SK-N-SH (cell line): ENCODE measurements around the gene TELO2. TPM values are rescaled to one million over a fixed set of nuclear protein-coding genes. Genes with fewer than 3 reads are reported as not detected.

Source experiments
- CTCF ChIA-PET: fragments of 300-600, 350-600 bp; formaldehyde crosslinking; extraction: SDS; loops from one replicate; lab custom pipeline; 2021; lab: Yijun Ruan, JAX
- POLR2A ChIA-PET: fragments of 350-600 bp; sonication (Branson Sonifier 250); formaldehyde crosslinking; extraction: SDS; loops from one replicate; lab custom pipeline; 2020; ENCODE audit warnings: antibody characterized with exemption, inconsistent platforms; lab: Yijun Ruan, JAX
- DNase-seq: peaks from one replicate; pipeline ENCODE4 v3.0.0; 2012
- H2AFZ ChIP-seq: fragments of 200-600 bp; sonication (generic); 2 replicates; pipeline ENCODE4 v1.8.1; 2016; ENCODE audit warnings: antibody characterized with exemption, mild to moderate bottlenecking, low read depth
- H3F3A ChIP-seq: fragments of 200-600 bp; sonication (generic); replicated peaks from 2 replicates; pipeline ENCODE3; 2016; ENCODE audit warnings: antibody characterized with exemption, mild to moderate bottlenecking; ENCODE audit not compliant: insufficient read depth
- H3K27ac ChIP-seq, 2 experiments: fragments of 200-500 bp in 1 of 2; fragments of 200-600 bp in 1 of 2; sonication (Bioruptor generic) in 1 of 2; sonication (generic), shearing (Covaris generic) in 1 of 2; 2 replicates each; pipeline versions ENCODE4 v1.5.1 to v1.6.1; 2014 to 2016; ENCODE audit warnings: low read depth in 2 of 2, inconsistent platforms in 1 of 2, low read length in 1 of 2, mild to moderate bottlenecking in 1 of 2, mixed read lengths in 1 of 2
- H3K27me3 ChIP-seq: fragments of 200-600 bp; sonication (generic), shearing (Covaris generic); 2 replicates; pipeline ENCODE4 v1.6.1; 2016; ENCODE audit warnings: mixed run types; ENCODE audit not compliant: insufficient read depth
- H3K36me3 ChIP-seq, 2 experiments: fragments of 200-500 bp in 1 of 2; fragments of 200-600 bp in 1 of 2; sonication (Bioruptor generic) in 1 of 2; sonication (generic) in 1 of 2; replicated peaks in 1 of 2; 2 replicates each; pipeline versions ENCODE3 to v1.5.1; 2014 to 2016; ENCODE audit warnings: low read length in 1 of 2, mild to moderate bottlenecking in 1 of 2; ENCODE audit not compliant: insufficient read depth in 2 of 2, control insufficient read depth in 1 of 2
- H3K4me1 ChIP-seq, 2 experiments: fragments of 200-500 bp in 1 of 2; fragments of 200-600 bp in 1 of 2; sonication (Bioruptor generic) in 1 of 2; sonication (generic), shearing (Covaris generic) in 1 of 2; 2 replicates each; pipeline versions ENCODE4 v1.5.1 to v1.6.1; 2014 to 2016; ENCODE audit warnings: low read depth in 1 of 2, low read length in 1 of 2, mixed run types in 1 of 2; ENCODE audit not compliant: insufficient read depth in 2 of 2, control insufficient read depth in 1 of 2
- H3K4me2 ChIP-seq: fragments of 200-600 bp; sonication (generic), shearing (Covaris generic); 2 replicates; pipeline ENCODE4 v1.6.1; 2017; ENCODE audit warnings: mixed run types
- H3K4me3 ChIP-seq, 2 experiments: fragments of 200-500 bp in 1 of 2; fragments of 200-600 bp in 1 of 2; sonication (Bioruptor generic) in 1 of 2; sonication (generic), shearing (Covaris generic) in 1 of 2; 2 replicates each; pipeline versions ENCODE4 v1.5.1 to v1.8.1; 2014 to 2016; ENCODE audit warnings: low read depth in 2 of 2, inconsistent platforms in 1 of 2, low read length in 1 of 2, mild to moderate bottlenecking in 1 of 2, mixed read lengths in 1 of 2, moderate library complexity in 1 of 2
- H3K79me2 ChIP-seq: fragments of 200-600 bp; sonication (generic); 2 replicates; pipeline ENCODE4 v1.8.1; 2017; ENCODE audit warnings: mild to moderate bottlenecking; ENCODE audit not compliant: insufficient read depth
- H3K9ac ChIP-seq: fragments of 200-600 bp; sonication (generic); 2 replicates; pipeline ENCODE4 v1.6.1; 2017; ENCODE audit warnings: mixed run types
- H3K9me2 ChIP-seq: fragments of 200-600 bp; sonication (generic); 2 replicates; pipeline ENCODE4 v1.6.1; 2017; ENCODE audit warnings: mixed run types
- H3K9me3 ChIP-seq: fragments of 200-600 bp; sonication (generic); 2 replicates; pipeline ENCODE4 v1.6.1; 2017; ENCODE audit warnings: mixed run types, mild to moderate bottlenecking, moderate library complexity
- H4K20me1 ChIP-seq: fragments of 200-600 bp; sonication (generic); 2 replicates; pipeline ENCODE4 v1.6.1; 2017; ENCODE audit warnings: mild to moderate bottlenecking, mixed run types; ENCODE audit not compliant: insufficient read depth
- CHD2 ChIP-seq: fragments of 150-350 bp; IDR thresholded peaks from 2 replicates; pipeline ENCODE4 v1.6.1; 2018; ENCODE audit warnings: low read length; ENCODE audit not compliant: partially characterized antibody
- CTCF ChIP-seq: fragments of 200-600 bp; sonication (generic); IDR thresholded peaks from 2 replicates; pipeline ENCODE4 v1.6.1; 2017; ENCODE audit warnings: antibody characterized with exemption, mild to moderate bottlenecking, moderate library complexity
- EZH2phosphoT487 ChIP-seq: fragments of 200-600 bp; sonication (generic); IDR thresholded peaks from 2 replicates; pipeline ENCODE4 v1.6.1; 2017; ENCODE audit warnings: low read depth, mixed run types, mild to moderate bottlenecking, antibody characterized with exemption, moderate library complexity, borderline replicate concordance
- FOXJ3 ChIP-seq: sonication (generic); formaldehyde crosslinking; IDR thresholded peaks from 2 replicates; pipeline ENCODE4 v1.5.1; 2020; ENCODE audit warnings: mild to moderate bottlenecking, missing genetic modification reagents
- FOXM1 ChIP-seq: IDR thresholded peaks from 2 replicates; pipeline ENCODE4 v1.4.0; 2012; ENCODE audit warnings: low read depth, mild to moderate bottlenecking
- GABPA ChIP-seq: IDR thresholded peaks from 2 replicates; pipeline ENCODE4 v1.4.0; 2012; ENCODE audit warnings: low read depth, mild to moderate bottlenecking
- GATA2 ChIP-seq: sonication (generic); formaldehyde crosslinking; IDR thresholded peaks from 2 replicates; pipeline ENCODE4 v1.5.0; 2020; ENCODE audit warnings: mild to moderate bottlenecking, missing genetic modification reagents
- MAX ChIP-seq: IDR thresholded peaks from 2 replicates; pipeline ENCODE4 v1.4.0; 2012; ENCODE audit warnings: low read depth
- MXI1 ChIP-seq: IDR thresholded peaks from 2 replicates; pipeline ENCODE4 v1.6.1; 2012; ENCODE audit warnings: mild to moderate bottlenecking, low read depth, low read length, improper control_type of control experiment
- NFIC ChIP-seq: IDR thresholded peaks from 2 replicates; pipeline ENCODE4 v1.4.0; 2012; ENCODE audit warnings: borderline replicate concordance
- POLR2AphosphoS5 ChIP-seq: IDR thresholded peaks from 2 replicates; pipeline ENCODE4 v1.6.1; 2012; ENCODE audit warnings: low read depth, low read length
- RAD21 ChIP-seq: IDR thresholded peaks from 2 replicates; pipeline ENCODE4 v1.6.1; 2012; ENCODE audit warnings: mild to moderate bottlenecking, low read length
- RCOR1 ChIP-seq: fragments of 150-350 bp; IDR thresholded peaks from 2 replicates; pipeline ENCODE4 v1.6.1; 2017; ENCODE audit warnings: antibody characterized with exemption, low read length
- REST ChIP-seq: IDR thresholded peaks from 2 replicates; pipeline ENCODE4 v1.6.1; 2012; ENCODE audit warnings: mild to moderate bottlenecking, low read depth, low read length, moderate library complexity
- SIN3A ChIP-seq: IDR thresholded peaks from 2 replicates; pipeline ENCODE4 v1.6.1; 2012; ENCODE audit warnings: low read depth, mild to moderate bottlenecking, low read length, moderate library complexity, borderline replicate concordance
- SMC3 ChIP-seq: IDR thresholded peaks from 2 replicates; pipeline ENCODE4 v1.6.1; 2012; ENCODE audit warnings: low read depth, low read length, improper control_type of control experiment
- TAF1 ChIP-seq: IDR thresholded peaks from 2 replicates; pipeline ENCODE4 v1.6.1; 2012; ENCODE audit warnings: low read depth, mild to moderate bottlenecking, low read length, moderate library complexity, borderline replicate concordance
- TEAD4 ChIP-seq: IDR thresholded peaks from 2 replicates; pipeline ENCODE4 v1.4.0; 2012; ENCODE audit warnings: mild to moderate bottlenecking, borderline replicate concordance; ENCODE audit not compliant: insufficient read depth
- YY1 ChIP-seq: IDR thresholded peaks from 2 replicates; pipeline ENCODE4 v1.4.0; 2012; ENCODE audit warnings: low read depth, mild to moderate bottlenecking
- ZBTB33 ChIP-seq: IDR thresholded peaks from 2 replicates; pipeline ENCODE4 v1.4.0; 2012; ENCODE audit warnings: low read depth, borderline replicate concordance
- WGBS: methylation state at CpG from one replicate; pipeline ENCODE4 v1.1.6; 2017; ENCODE audit warnings: low lambda C conversion rate; 5-methylcytosine and 5-hydroxymethylcytosine counted together
- polyA plus RNA-seq, 3 experiments: library from polyadenylated mRNA; depleted of rRNA; stranded (reverse); fragments of >200 nt; gene quantifications; 2 replicates each; pipeline ENCODE4 v1.2.3, GENCODE V29; 2012

The TELO2 gene
- polyA plus RNA-seq, 1 of the 3 experiments (the other 2 are of a cell fraction): 24.2 TPM

DNA sequence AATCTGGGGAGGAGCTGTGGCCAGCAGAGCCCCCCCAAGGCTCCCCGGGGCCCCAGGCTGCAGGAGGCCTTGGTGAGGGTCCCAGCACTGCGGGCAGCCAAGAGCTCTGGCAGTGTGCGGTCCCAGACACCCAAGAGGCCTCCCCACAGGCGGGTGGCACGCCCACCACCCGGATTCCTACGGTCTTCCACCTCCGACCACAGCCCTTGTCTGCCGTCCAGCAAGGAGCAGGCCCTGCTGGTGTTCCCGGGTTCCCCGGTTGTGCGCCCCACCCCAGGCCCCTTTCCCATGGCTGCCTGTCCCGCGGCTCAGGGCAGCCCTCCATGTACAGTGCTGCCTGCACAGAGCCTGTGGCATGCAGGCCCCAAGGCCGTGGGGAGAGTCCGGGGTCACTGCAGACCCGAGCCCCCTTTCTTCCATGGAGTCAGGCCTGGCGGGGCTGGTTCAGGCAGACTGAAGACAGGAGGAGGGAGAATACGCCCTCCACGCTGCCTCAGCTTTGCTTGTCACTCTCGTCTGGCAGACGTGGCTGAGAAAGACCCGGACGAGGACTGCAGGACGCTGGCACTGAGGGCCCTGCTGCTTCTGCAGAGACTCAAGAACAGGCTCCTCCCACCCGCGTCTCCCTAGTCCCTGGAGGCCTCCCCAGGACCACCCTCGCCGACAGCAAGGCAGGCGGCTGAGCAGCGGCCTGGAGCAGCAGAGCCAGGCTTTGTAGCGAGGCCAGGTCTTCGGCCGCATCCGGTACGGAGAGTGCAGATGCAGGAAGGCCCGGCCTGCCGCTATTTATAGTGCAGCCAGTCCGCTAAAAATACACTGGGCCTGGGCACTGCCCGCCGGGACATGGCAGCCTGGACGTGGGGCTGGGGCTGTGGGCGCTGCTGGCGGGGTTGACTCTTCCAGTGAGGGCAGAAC, 16.4 kb downstream of the TELO2 start (continued):
- no peak for TF ChIP-seq MXI1

DNA sequence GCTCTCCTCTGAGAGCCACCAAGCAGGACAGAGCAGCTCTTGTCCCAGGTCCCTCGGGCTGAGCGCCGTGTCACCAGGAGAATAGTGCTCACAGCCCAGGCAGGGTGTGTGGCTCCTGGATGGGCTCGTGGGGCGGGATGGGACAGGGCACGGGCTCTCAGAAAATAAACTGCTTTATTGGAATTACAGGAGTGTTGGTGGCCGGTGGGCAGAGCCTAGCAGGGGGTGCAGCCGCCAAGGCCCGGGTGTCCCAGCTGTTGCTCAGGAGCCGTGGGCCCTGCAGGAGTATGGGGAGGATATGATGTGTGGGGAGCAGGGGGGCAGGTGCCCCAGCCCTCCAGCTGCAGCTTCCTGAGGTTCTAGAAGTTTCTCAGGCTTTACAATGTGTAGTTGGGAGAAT, 17.1 kb downstream of the TELO2 start:
- Histone ChIP-seq H3K4me3 (no peak overlapping the region), H2AFZ (no peak overlapping the region), H3K27me3 (no peaks in the 10 kb centered on the region), H3K79me2 (no peaks in the 10 kb centered on the region), H3K4me2 (no peak overlapping the region), H3K9me3 (no peaks in the 10 kb centered on the region), H3F3A (no peaks in the 10 kb centered on the region), H3K36me3 (peaks cover 4 to 13% of the 10 kb centered on the region in 2 experiments), H4K20me1 (no peaks in the 10 kb centered on the region), H3K9me2 (no peaks in the 10 kb centered on the region), H3K4me1 (no peaks in the 10 kb centered on the region), H3K9ac (no peak overlapping the region), H3K27ac (no peak overlapping the region)
- WGBS: 97% methylated on average over 9 of the region's 10 CpGs
- CTCF ChIA-PET: interaction anchor here (0.5 to 1.4 kb wide), 2 partner anchors 15 to 240 kb away, joined by 3 to 4 read pairs; no protein-coding TSS in a partner anchor
- TF ChIP-seq YY1 (no peak), CHD2 (no peak), FOXJ3 (CRISPR knock-in tag) (no peak), REST (no peak), EZH2phosphoT487 (no peak), MAX (no peak), TAF1 (no peak), POLR2AphosphoS5 (no peak), SMC3 (no peak), GATA2 (CRISPR knock-in tag) (no peak), TEAD4 (no peak), RAD21 (no peak), RCOR1 (no peak), NFIC (no peak), ZBTB33 (no peak), GABPA (no peak), CTCF (no peak), SIN3A (no peak), FOXM1 (no peak)
- POLR2A ChIA-PET: no interaction called here
- no peak for DNase-seq
